Prostate gland (tissue), 2 donors: ENCODE results near the gene TAF8.

Experiments used
- CTCF ChIP-seq, 4 experiments: fragments of 200-600 bp in 2 of 4; fragments of 450-650 bp in 2 of 4; sonication (generic) in 2 of 4; IDR thresholded peaks; 1 replicate in 3 of 4; 2 replicates in 1 of 4; pipeline ENCODE4 v1.5.1; 2016 to 2019; ENCODE audit warnings: antibody characterized with exemption in 4 of 4, mild to moderate bottlenecking in 2 of 4, moderate library complexity in 2 of 4
- POLR2A ChIP-seq: fragments of 450-650 bp; IDR thresholded peaks from one replicate; pipeline ENCODE4 v1.6.1; 2016; ENCODE audit warnings: antibody characterized with exemption, mild to moderate bottlenecking
- POLR2AphosphoS5 ChIP-seq: sonication (generic); formaldehyde crosslinking; IDR thresholded peaks from one replicate; pipeline ENCODE4 v1.6.1; 2017; ENCODE audit warnings: antibody characterized with exemption

GRCh38 chr6:42042108-42042507, 8.2 kb upstream of the TAF8 start:
- TF ChIP-seq CTCF (IDR thresholded peaks at IDR 0.05), result no peak
- TF ChIP-seq POLR2AphosphoS5, result no peak
- TF ChIP-seq POLR2A, result no peak
